HG02943 (cell line): ENCODE measurements around the gene SSRP1.
"Not testable (repeated sequence)": the region's sequence is repeated elsewhere in the genome, so short reads cannot be mapped to it uniquely, and the experiment has no call there.

ENCODE experiments used
- ATAC-seq: cut with Tn5 transposase; IDR thresholded peaks from one replicate; pipeline ENCODE4 v1.9.1; 2021; ENCODE audit warnings: mild to moderate bottlenecking, low read depth, moderate library complexity; ENCODE audit not compliant: unreplicated experiment

The SSRP1 gene

DNA sequence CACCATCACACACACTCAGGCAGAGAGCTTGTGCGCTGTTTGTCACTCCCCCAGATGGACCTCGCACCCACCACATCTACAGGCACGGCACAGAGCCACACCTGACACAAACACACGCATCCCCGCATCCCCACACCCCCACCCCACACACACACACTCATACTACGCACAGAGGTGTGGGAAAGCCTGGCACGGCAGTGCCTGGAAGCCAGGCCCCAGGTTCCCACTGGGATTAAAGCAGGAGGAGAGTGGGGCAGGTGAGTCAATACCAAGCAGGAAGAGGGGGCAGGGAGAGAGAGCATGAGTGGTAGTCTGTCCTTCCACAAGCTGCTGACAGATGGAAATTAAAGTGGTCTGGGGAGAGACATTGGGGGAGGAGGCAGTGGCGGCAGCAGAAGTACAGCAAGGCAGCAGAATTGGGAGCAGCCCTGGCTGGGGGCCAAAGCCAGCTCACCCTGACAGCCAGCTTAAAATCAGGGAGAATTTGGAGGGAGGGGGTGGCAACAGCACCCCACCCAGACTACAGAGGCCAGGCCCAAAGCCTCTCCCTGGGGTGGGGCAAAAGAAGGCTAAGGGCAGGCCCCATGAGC, 31.6 kb downstream of the SSRP1 start:
- no peak for ATAC-seq

DNA sequence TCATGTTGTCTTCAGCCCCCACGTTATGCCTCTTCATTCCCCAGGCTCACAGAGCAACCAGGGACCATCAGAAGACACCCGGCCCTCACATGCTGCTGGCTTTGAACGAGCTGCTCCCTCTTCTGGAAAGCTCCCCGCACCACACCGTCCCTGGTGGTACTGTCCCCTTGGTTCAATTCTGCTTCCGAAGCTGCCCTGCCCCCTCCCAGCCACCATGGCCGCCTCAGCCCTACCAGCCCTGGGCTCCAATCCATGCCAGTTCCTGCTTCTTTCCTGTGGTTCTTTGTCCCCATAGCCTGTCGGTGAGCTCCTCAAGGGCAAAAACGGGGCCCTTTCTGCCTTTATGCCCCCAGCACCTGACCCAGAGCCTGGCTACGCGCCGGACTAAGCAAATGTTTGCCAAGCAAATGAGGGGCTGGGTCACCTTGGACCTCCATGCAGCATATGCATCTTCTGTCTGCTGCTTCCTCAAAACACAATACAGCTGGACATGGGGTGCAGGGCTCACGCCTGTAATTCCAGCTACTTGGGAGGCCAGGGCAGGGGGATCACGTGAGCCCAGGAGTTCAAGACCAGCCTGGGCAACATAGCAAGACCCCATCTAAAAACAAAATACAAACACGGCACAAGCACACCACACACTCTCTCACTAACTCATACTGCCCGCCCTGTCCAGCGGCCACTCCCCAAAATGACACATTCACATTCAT, 32.3 kb downstream of the SSRP1 start:
- no peak for ATAC-seq

DNA sequence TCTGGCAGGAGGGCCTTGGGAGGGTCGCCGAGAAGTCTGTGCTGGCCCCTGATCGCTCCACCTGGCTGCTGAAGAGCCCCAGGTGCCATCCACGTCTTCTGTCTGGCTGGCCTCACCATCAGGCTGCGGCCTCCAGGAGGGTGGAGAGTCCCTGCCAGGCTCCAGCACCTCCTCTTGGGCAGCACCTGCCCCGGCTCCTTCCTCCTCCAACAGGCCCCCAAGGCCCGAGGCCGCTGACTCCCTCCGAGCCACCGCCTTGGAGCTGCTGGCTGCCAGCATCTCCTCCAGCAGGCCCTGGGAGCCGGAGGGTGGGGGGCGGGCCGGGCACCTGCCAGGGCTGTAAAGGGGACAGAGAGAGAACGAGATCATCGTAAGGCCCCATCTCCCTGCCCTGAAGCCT, 33.2 kb downstream of the SSRP1 start:
- no peak for ATAC-seq

DNA sequence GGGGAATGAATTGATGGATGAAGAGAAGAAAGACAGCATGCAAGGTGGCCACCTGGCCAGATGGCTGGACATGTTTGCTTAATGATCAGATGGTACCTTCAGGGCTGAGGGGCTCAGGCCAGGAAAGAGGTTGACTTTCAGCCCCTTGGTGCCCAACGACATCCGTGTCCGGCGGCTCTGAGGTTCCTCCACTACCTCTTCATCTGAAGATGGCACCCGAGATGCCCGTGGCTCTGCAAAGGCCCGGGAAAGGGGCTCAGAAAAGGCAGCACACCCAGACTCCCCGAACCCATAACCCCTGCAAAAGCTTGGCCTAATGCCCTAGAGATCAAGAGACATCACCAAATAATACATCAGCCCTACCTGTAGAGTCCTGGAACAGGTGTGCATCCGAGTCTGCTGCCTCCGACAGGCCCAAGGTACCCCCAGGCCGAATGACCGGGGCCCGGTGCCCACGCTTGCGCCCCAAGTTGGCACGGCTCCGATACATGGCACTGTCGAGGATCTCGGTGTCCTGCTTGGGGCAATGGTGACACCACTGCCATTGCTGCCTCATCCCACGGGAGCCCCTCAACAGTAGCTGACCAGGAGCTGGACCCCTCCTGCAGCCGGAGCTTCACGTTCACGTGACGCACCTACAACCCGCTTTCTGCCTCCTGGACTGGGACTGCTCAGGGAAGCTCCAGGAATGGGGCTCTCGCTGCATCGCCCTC, 33.8 kb downstream of the SSRP1 start:
- no peak for ATAC-seq

DNA sequence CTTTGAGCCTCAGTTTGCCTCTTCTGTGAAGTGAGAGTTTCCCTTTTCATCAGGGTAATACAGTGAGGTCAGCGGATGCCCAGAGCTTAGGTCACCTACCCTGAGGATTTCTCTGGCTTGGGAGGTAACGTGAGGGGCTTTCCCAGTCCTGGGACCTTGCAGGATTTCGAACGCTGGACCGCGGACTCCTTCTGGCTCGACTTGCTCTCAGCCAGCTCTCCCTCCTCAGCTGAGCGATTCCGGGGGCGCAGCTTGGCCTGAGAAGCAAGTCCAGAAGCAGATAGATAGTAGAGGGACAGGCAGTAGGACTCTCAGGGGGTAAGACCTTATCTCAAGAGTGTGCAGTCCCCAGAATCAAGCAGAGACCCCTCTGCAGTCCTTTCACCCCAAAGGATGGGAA, 34.9 kb downstream of the SSRP1 start:
- ATAC-seq: no peak

DNA sequence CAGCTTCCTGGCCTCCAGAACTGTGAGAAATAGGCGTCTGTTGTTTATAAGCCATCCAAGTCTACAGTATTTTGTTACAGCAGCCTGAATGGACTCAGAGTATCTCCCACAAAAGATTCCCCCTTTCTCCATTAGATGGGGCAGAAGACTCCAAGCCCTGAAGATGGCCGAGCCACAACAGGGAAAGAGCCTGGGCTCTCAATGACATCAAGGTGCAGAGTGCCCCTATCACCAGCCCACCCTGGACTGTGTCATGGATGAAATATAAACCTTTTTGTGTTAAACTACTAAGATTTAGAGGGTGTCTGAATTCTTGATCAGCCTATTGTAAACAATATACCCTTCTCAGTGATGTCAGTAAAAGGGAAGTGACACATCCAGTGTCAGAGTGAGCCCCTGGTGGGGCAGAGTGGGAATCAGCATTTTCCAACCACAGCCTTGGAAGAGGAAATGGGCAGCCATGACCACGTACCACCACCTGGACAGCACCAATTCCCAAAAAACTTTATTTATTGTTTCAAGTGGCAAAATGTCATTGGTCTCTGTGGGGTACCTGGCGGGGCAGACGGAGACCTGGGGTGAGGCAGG, 36.4 kb downstream of the SSRP1 start:
- no peak for ATAC-seq

DNA sequence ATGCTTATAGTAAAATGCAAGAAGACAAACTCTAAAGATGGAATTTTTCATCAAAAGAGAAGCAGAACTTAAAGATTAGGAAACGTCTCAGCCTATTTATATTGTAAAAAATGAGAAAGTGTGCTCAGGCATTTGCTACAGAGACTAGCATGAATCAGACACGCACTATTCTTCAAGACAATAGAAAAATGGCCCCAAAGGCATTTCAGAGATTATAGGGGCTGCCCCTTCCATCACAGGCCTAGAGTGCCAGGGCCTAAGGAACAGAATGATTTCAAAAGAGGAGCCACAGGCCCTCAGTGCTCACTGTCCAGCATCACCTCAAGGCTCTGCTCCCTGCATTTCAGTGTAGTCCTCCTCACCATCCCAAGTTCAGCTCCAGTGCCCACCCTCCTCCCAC, 38.5 kb downstream of the SSRP1 start:
- no peak for ATAC-seq

DNA sequence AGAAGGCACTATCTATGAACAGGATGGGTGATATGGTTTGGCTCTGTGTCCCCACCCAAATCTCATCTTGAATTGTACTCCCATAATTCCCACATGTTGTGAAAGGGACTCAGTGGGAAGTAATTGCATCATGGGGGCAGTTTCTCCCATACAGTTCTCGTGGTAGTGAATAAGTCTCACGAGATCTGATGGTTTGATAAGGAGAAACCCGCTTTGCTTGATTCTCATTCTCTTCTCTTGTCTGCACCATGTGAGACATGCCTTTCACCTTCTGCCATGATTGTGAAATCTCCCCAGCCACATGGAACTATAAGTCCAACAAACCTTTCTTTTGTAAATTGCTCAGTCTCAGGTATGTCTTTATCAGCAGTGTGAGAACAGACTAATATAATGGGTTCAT, 39.5 kb downstream of the SSRP1 start:
- ATAC-seq: not testable (repeated sequence)

DNA sequence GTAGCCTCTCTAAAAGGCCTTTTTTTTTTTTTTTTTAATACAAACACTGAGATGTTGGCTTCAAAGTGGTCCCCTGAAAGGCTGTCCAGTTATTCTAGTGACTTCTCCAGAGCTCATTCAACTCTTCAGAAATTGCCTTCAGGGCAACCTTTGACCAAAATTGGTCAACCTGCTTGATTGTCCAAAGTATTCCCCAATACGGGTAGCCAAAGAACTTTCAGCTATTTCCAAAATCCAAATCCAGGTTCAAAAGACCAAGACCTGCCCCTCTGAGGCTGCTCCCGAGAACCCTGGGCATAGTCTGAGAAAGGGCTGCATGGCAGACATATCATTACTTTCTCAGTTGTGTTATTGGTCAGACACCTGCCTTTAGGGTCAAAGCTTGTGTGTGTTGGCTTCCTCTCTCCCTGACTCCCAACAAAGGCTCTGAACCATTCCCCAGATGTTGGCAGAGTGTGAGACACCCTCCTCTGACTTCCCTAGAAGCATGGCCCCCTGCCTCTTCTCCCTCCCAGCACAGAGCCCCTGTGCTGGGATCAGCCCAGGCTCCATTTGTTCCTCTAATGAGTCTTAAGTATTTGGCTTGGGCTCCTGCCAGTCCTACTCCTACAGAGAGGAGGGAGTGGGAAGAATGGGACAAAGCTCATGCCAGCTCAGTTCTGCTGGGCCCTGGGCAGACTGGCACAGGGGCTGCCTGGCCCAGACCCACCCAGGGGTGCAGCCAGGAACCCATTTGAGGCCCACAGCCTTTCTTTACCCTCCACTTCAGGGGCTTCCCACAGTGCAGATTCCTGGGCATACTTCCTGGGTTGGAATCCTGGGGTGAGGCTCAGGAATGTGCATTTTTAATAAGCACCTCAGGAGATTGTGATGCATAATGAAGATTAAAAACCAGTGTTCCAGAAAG, 41.2 kb downstream of the SSRP1 start:
- no peak for ATAC-seq

DNA sequence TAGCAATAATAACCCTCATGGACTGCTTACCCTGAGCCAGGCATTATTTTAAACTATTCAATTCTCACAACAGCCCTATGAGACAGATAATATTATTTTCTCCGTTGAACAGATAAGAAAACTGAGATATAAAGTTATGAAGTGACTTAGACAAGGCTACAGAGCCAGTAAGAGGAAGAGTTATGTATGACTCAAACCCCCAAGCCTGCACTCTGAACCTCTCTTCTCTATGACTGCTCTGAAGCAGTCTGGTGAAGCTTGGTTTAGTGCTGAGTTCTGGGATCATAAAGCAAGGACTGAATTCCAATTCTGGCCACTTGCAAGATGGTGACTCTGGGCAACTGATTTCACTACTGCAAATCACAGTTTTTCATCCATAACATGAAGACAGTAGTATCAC, 45.4 kb downstream of the SSRP1 start:
- no peak for ATAC-seq

DNA sequence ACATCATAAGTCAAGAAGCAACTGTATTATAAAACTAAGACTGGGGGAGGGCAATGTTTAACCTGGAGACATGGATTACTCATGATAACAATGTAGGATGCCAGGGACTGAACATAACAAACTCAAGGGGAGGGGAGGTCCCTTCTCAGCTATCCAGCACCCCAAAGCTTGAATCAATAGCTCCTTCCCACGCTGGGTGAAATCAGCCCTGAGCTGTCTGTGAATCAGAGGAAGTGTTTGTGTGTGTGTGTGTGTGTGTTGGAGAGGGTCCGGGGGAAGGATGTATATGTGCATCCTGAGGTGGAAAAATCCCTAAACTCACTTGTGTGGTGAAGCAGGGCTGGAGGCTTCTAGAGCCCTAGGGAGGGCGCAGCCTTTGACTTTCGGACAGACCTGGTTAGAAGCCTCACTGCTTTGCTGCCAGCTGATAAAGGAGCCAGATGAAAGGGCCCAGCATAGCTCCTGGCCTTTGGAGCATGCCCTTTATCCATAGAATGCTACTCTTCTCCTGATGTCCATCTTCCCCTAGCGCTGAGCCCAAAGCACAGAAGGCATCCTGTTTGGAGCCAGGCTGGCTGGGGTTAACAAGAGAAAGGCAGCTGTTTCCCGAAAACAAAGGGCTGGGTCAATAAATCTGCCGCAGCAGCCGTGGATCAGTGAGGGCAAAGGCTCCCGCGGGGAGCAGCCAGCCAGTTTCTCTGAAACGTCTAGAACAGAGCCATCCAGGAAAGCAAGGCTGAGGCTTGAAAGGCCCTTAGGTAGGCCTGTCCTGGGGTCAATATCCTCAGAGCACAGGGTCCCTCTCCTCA, 46.7 kb downstream of the SSRP1 start:
- ATAC-seq: no peak

DNA sequence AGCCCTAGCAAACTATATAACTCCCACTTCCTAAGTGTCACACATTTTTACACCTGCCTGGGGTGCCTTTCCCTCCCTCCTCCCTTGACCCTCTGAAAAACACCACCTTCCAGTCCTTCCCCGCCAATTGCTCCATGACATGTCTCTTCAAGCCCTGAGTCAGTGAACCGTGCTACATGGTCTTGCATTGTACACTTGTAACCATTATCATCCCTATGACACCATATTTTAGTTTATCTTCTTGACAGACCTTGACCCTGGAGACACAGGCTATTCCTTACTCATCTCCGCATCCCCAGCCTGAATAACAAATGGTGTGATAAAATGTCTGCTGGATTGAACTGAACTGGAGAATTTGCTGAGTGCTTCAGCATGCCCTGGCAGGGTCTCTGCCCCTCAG, 47.8 kb downstream of the SSRP1 start:
- no peak for ATAC-seq

DNA sequence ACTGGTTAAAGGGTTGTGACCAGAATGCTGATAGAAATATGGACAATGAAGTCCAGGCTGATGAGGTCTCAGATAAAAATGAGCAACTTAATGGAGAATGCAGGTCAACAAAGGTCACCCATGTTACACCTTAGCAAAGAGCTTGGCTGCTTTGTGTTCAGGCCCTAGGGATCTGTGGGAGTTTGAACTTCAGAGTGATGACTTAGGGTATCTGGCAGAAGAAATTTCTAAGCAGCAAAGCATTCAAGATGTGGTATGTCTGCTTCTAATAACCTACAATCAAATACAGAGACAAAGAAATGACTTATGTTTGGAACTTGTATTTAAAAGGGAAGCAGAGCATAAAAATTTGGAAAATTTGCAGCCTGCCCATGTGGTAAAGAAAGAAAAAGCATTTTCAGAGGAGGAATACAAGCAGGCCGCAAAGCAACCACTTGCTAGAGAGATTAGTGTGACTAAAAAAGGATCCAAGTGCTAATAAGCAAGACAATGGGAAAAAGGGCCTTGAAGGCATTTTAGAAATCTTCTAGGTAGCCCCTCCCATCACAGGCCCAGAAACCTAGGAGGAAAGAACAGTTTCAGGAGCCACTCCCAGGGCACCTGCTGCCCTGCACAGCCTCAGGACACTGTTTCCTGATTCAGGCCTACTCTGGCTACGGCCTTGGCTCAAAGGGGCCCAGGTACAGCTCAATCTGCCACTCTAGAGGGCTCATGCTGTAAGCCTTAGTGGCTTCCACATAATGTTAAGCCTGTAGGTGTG, 52.3 kb downstream of the SSRP1 start:
- no peak for ATAC-seq

DNA sequence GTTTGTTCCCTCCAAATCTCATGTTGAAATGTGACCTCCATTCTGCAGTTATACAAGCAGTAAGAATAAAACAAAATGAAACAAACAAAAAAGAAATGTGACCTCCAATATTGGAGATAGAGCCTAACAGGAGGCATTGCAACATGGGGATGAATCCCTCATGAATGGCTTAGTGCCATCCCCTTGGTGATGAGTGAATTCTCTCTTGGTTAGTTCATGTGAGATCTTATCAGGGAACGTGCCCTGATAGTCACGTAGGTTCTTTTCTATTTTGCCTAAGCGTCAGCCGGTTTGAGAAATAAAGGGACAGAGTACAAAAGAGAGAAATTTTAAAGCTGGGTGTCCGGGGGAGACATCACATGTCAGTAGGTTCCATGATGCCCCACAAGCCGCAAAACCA, 54.1 kb downstream of the SSRP1 start:
- not testable (repeated sequence) for ATAC-seq

DNA sequence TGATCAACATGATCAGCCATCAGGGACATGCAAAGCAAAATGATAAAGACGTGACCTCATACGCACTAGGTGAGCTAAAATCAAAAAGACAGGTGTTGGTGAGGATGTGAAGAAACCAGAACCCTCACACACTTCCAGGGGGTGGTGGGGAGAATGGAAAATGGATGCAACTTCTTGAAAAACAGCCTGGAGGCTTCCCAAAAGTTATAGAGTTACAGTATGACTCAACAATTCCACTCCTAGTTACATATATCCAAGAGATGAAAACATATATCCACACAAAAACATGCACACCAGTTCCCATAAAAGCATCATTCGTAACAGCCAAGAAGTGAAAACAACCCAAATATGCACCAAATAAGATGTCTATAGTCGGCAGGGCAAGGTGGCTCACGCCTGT, 56.6 kb downstream of the SSRP1 start:
- ATAC-seq: no peak

DNA sequence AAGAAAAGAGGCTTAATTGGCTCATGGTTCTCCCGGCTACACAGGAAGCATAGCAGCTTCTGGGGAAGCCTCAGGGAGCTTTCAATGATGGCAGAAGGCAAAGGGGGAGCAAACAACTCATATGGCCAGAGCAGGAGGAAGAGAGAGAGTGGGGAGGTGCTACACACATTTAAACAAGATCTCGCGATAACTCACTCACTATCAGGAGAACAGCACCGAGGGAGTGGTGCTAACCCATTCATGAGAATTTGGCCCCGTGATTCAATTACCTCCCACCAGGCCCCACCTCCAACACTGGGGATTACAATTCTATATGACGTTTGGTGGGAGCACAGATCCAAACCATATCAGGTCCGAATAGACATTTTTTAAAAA, 57.0 kb downstream of the SSRP1 start:
- no peak for ATAC-seq

DNA sequence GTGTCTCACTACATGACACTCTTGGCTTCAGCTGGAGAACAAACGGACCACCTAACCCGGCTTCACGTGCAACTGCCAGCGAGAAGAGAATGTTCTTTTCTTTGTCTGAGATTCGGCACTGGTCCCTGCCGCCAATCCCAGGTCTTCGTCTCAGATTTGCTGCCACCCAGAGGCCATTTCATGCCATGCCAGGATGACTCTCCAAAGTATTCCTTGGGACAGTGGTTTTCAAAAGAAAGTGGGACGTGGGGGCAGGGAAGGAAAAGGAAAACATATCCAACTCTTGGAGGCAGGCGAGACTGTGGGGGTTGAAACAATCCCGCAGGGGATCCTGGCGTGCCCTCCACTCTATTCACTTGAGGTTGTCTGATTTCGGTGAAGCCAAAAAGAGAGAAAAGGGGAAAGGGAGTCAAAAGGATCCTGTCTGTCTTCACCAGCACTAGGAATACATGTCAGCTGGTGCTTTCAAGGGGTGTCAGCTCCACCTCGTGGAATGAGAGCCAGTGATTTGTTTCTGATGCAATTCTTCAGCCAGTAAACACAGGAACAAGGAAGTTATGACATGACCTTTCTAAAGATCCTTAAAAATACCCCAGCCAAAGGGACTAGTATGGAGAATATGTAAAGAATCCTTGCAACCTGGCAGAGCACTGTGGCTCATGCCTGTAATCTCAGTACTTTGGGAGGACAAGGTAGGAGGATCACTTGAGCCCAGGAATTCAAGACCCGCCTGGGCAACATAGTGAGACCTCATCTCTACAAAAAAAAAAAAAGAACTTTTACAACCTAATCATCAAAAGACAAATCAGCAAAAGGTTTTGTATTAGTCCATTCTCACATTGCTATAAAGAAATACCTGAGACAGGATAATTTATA, 57.6 kb downstream of the SSRP1 start:
- no peak for ATAC-seq
